Gastrocnemius medialis (tissue), 4 donors: ENCODE measurements around the gene PPP6R3. TPM values are rescaled to one million over a fixed set of nuclear protein-coding genes. Genes with fewer than 3 reads are reported as not detected.
A peak's percentile ranks its signal among the peaks of the same experiment; 100 is the strongest.

ENCODE experiments used
- ATAC-seq, 2 donors: fragments of 150-250 bp; one replicate each; pipeline ENCODE4 v1.9.1; 2016
- DNase-seq, 2 donors: peaks; one replicate each; pipeline ENCODE4 v3.0.0-alpha.2; 2019
- H3K27ac ChIP-seq, 4 donors: fragments of 200-600 bp; sonication (generic); 1 replicate in 1 of 4; 2 replicates in 3 of 4; pipeline ENCODE4 v1.5.1; 2016 to 2018; ENCODE audit warnings: mild to moderate bottlenecking in 2 of 4, moderate library complexity in 1 of 4
- H3K27me3 ChIP-seq, 3 donors: fragments of 200-600 bp; sonication (generic) in 2 of 3; 1 replicate in 1 of 3; 2 replicates in 2 of 3; pipeline versions ENCODE4 v1.5.1 to v1.6.0; 2016 to 2019; ENCODE audit warnings: mild to moderate bottlenecking in 1 of 3, moderate library complexity in 1 of 3
- H3K36me3 ChIP-seq, 2 donors: fragments of 200-600 bp; sonication (generic) in 1 of 2; one replicate each; pipeline ENCODE4 v1.5.1; 2017 to 2018
- H3K4me1 ChIP-seq, 2 donors: fragments of 200-600 bp; sonication (generic) in 1 of 2; one replicate each; pipeline ENCODE4 v1.5.1; 2016 to 2017; ENCODE audit warnings: mild to moderate bottlenecking in 2 of 2
- H3K4me3 ChIP-seq, 4 donors: fragments of 200-600 bp; sonication (generic) in 3 of 4; 1 replicate in 1 of 4; 2 replicates in 3 of 4; pipeline ENCODE4 v1.5.1; 2016 to 2019; ENCODE audit warnings: mild to moderate bottlenecking in 2 of 4
- H3K9me3 ChIP-seq, 3 donors: fragments of 200-600 bp; sonication (generic) in 2 of 3; 1 replicate in 1 of 3; 2 replicates in 2 of 3; pipeline ENCODE4 v1.5.1; 2016 to 2019
- POLR2A ChIP-seq, 2 donors: fragments of 450-650 bp; IDR thresholded peaks; one replicate each; pipeline ENCODE4 v1.6.1; 2017; ENCODE audit warnings: antibody characterized with exemption in 2 of 2, mild to moderate bottlenecking in 2 of 2, moderate library complexity in 2 of 2
- in situ Hi-C, 4 donors: fragments of 200-750 bp; cut with MboI; loops; one replicate each; pipeline versions ENCODE4 v1.15.0 to v1.8.0; 2017; ENCODE audit warnings: low sequenced_read_pairs in 4 of 4
- intact Hi-C: fragments of 100-400 bp; cut with DNase I; formaldehyde crosslinking; loops from one replicate; pipeline ENCODE4 v1.15.1; 2023; ENCODE audit warnings: low total_unique reads
- total RNA-seq, 4 donors: library from RNA; depleted of rRNA; stranded (reverse); fragments of >200 nt; gene quantifications; one replicate each; pipeline versions ENCODE4 v1.1.0 to v1.2.3, GENCODE V29; 2016
- TF ChIP-seq, protein P1 (sequence below), 5 experiments: fragments of 450-650 bp in 3 of 5; fragments of 200-600 bp in 2 of 5; sonication (generic) in 2 of 5; IDR thresholded peaks in 4 of 5; conservative IDR thresholded peaks in 1 of 5; 1 replicate in 4 of 5; 2 replicates in 1 of 5; pipeline ENCODE4 v1.5.1; 2016 to 2019; ENCODE audit warnings: antibody characterized with exemption in 5 of 5, mild to moderate bottlenecking in 3 of 5, moderate library complexity in 3 of 5

The PPP6R3 gene
- total RNA-seq, 4 donors from 2014 or later = 77.3 to 196 (median 133) TPM

GRCh38 chr11:68658097-68658496 is 197.5 kb downstream of the PPP6R3 start:
- H3K36me3 ChIP-seq = no peaks in the 10 kb centered on the region
- peaks cover 4 to 14% (median 8%) of the 10 kb centered on the region in 3 donors for H3K27me3 ChIP-seq
- peaks cover 4% of the 10 kb centered on the region in 2 donors for H3K4me1 ChIP-seq
- no peaks in the 10 kb centered on the region for H3K9me3 ChIP-seq
- in situ Hi-C loops (no loop called here), intact Hi-C loops (no loop called here)
- no peak overlapping the region for H3K4me3 ChIP-seq
- H3K27ac ChIP-seq = no peak overlapping the region
- DNase-seq (no peak), ATAC-seq (no peak)
- TF ChIP-seq, protein P1, sequence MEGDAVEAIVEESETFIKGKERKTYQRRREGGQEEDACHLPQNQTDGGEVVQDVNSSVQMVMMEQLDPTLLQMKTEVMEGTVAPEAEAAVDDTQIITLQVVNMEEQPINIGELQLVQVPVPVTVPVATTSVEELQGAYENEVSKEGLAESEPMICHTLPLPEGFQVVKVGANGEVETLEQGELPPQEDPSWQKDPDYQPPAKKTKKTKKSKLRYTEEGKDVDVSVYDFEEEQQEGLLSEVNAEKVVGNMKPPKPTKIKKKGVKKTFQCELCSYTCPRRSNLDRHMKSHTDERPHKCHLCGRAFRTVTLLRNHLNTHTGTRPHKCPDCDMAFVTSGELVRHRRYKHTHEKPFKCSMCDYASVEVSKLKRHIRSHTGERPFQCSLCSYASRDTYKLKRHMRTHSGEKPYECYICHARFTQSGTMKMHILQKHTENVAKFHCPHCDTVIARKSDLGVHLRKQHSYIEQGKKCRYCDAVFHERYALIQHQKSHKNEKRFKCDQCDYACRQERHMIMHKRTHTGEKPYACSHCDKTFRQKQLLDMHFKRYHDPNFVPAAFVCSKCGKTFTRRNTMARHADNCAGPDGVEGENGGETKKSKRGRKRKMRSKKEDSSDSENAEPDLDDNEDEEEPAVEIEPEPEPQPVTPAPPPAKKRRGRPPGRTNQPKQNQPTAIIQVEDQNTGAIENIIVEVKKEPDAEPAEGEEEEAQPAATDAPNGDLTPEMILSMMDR (IDR thresholded peaks at IDR 0.05 in 4 of 5, conservative IDR thresholded peaks at IDR 0.05 in 1 of 5) = no peak
- no peak for TF ChIP-seq POLR2A (IDR thresholded peaks at IDR 0.05)

DNA sequence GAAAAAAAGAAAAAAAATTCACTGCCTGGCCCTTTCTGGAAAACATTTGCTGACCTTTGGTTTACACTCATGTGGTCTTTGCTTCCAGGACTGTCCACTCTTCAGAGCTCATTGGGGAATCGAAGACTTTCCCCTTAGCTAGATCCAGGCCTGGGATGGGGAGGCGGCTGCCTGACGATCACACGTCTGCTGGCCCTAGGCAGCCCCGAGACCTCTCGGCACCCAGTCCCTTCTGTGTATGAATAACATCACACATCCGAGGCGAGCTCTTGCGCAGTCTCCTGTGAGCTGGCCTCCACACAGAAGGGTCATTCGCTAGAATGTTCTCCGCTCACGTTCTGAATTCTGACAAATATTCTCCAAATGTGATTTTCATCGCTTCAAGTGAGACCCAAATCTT is 198.1 kb downstream of the PPP6R3 start:
- intact Hi-C loops = no loop called here

DNA sequence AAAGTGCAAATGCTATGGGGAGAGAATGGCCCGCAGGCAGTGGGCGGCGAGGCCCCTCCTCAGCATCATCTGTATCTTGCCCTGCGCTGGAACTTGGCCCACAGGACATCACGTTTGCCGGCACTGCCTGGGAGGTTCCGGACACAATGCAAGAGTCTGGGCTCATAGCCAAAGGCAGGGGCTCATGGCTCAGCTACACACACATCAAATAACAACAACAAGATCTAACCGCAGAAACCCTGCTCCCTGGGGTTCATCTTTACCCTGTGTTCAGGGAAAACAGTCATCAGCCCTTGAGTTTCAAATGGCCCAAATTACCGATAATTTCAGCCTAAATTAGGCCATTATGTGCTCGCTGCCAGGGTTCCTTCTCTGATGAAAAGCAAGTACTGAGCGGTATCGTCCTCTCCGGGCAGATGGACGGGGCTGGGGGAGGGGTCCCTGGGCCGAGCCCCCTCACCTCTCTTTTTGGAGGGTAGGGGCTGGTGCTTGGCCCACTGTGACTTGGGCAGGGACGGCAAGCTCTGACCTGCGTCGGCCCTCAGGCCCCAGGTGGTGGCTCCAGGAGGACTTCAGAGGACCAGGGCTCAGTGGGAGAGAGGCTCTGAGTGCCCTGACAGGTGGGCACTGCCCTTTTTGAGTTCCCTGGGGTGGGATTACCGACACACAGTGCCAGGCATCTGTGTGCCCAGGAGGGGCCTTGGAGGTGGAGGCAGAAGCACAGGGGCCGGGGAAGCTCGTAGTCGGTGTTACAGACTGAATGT is 198.8 kb downstream of the PPP6R3 start:
- DNase-seq = peak; percentile 37 to 42
- Histone ChIP-seq H3K27me3 (peaks cover 4 to 11% (median 8%) of the 10 kb centered on the region in 3 donors), H3K4me3 (no peak overlapping the region), H3K4me1 (peaks cover 4% of the 10 kb centered on the region in 2 donors), H3K9me3 (no peaks in the 10 kb centered on the region), H3K27ac (peak overlapping the region in 2 of 4 donors; percentile 11 to 54), H3K36me3 (no peaks in the 10 kb centered on the region)
- in situ Hi-C loops (no loop called here), intact Hi-C loops (no loop called here)
- ATAC-seq = peak; percentile 55 to 75
- no peak for TF ChIP-seq POLR2A (IDR thresholded peaks at IDR 0.05)
- TF ChIP-seq, protein P1 (IDR thresholded peaks at IDR 0.05 in 4 of 5, conservative IDR thresholded peaks at IDR 0.05 in 1 of 5) = no peak

More for the DNA sequence above, 198.1 kb downstream of the PPP6R3 start:
- no peak for DNase-seq
- in situ Hi-C loops = no loop called here
- H3K36me3 ChIP-seq = no peaks in the 10 kb centered on the region
- peaks cover 4 to 12% (median 8%) of the 10 kb centered on the region in 3 donors for H3K27me3 ChIP-seq
- TF ChIP-seq, protein P1 (IDR thresholded peaks at IDR 0.05 in 4 of 5, conservative IDR thresholded peaks at IDR 0.05 in 1 of 5) = no peak
- ATAC-seq = peak; percentile 21 to 32
- H3K4me3 ChIP-seq = no peak overlapping the region
- peaks cover 4% of the 10 kb centered on the region in 2 donors for H3K4me1 ChIP-seq
- H3K9me3 ChIP-seq = no peaks in the 10 kb centered on the region
- peak overlapping the region in 2 of 4 donors; percentile 11 to 54 for H3K27ac ChIP-seq

DNA sequence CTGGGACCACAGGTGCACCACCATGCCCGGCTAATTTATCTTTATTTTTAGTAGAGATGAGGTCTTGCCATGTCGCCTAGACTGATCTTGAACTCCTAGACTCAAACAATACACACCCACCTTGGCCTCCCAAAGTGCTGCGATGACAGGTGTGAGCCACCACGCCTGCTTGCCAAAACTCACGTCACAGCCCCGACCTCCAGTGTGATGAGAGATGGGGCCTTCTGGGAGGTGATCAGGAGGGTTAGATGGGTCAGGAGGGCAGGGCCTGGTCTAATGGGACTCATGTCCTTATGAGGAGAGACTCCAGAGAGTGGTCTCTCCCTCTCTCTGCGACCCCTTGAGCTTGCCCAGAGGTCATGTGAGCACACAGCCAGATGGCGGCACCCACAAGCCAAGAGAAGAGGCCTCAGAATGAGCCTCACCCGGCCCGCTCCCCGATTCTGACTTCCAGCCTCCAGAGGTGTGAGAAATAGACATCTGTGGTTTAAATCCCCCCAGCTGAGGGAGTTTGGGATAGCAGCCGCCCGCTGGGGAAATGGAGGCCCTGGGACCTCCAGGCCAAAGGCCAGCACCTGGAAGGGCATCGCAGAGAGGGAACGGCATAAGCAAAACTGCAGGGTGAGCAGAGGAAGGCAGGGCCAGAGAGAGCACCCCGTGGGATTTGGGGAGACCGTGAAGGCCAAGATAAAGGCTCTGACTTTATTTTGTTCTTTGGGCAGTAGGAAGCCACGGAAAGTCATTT is 199.7 kb downstream of the PPP6R3 start:
- in situ Hi-C loops = no loop called here
- no peak for TF ChIP-seq POLR2A (IDR thresholded peaks at IDR 0.05)
- TF ChIP-seq, protein P1 (IDR thresholded peaks at IDR 0.05 in 4 of 5, conservative IDR thresholded peaks at IDR 0.05 in 1 of 5) = no peak
- no peak for DNase-seq
- no peak overlapping the region for H3K27ac ChIP-seq
- no peaks in the 10 kb centered on the region for H3K9me3 ChIP-seq
- H3K36me3 ChIP-seq = no peaks in the 10 kb centered on the region
- no peak for ATAC-seq
- peaks cover 4 to 20% (median 11%) of the 10 kb centered on the region in 3 donors for H3K27me3 ChIP-seq
- intact Hi-C loops = no loop called here
- H3K4me3 ChIP-seq = no peak overlapping the region
- H3K4me1 ChIP-seq = peaks cover 4% of the 10 kb centered on the region in 2 donors
